ENCODE results near the gene SRXN1. TPM values are rescaled to one million over a fixed set of nuclear protein-coding genes. Genes with fewer than 3 reads are reported as not detected.
A peak's percentile ranks its signal among the peaks of the same experiment; 100 is the strongest.
"Not testable (repeated sequence)": the region's sequence is repeated elsewhere in the genome, so short reads cannot be mapped to it uniquely, and the experiment has no call there.

SRXN1 gene
- total RNA-seq, 1 donor, result 8.1 TPM

GRCh38 chr20:655726-656624 is 3.0 kb upstream of the SRXN1 start:
- DNase-seq (ENCODE audit: low read depth in 2 of 3, low spot score in 2 of 3), result no peak

GRCh38 chr20:654417-654750 is 1.4 kb upstream of the SRXN1 start:
- DNase-seq (ENCODE audit: low read depth in 2 of 3, low spot score in 2 of 3), result no peak

GRCh38 chr20:653590-654416 is 803 bp upstream of the SRXN1 start:
- DNase-seq (ENCODE audit: low read depth in 2 of 3, low spot score in 2 of 3), result no peak

DNA sequence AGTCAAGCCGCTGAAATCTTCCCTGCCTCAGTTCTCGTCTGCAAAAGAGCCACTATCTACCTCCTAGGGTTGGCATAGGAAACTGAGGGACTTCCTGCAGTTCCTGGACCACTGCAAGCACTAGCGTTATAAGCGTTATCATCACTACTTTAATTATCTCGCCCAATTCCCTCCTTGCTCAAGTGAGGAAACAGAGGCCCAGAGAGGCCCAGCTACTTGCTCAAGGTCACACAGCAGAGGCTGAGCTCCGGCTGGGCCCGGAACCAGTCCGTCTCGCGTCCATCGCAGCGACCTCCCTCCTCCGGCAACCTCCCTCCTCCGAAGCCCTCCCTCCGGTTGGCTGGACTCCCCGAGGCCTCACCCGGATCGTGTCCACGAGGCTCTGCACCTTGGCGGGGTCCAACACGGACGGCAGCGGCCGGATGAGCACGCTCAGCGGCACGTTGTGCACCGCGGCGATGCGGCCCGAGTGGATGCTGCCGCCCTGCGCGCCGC is 338 bp downstream of the SRXN1 start:
- DNase-seq (ENCODE audit: low read depth in 2 of 3, low spot score in 2 of 3), result no peak

DNA sequence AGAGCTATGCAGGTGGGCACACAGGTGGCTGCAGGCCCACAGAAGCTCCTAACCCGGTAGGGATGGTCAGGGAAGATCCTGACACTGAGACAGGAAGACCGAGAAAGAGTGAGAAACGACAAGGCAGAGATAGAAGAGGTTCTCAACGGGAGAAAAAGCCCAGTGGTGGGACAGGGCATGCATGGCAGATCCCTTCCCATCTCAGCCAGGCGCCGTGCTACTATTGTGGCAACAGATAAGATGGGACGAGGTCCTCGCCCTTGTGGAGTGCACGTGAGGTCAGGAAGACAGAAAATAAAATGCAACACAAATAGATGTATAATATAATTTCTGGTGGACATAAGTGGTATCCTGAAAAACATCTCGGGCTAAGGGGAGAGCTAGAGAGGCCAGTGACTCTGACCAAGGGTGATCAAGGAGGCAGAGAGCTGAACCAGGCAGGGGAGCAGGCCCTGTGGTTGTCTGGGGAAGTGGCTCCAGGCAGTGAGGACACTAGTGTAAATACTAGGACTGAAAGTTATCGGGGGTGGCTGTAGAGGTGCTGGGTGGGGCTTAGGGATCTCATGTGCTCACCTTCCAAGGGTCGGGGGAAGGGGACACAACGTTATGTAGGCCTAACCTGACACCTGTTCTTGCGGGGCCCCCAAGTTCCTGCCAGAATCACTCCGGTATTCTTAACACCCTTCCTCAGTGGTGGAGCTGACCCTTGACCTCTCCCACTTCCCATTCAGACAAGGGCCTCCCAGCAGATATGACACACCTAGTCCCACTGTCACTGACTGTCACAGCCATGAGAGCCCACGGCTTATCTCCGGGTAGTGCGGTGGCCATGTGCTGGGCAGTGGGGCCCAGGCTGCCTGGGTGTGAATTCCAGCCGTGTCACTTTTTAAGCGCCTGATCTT is 1.0 kb downstream of the SRXN1 start:
- no peak for DNase-seq (ENCODE audit: low read depth in 2 of 3, low spot score in 2 of 3)

- no peak for DNase-seq (ENCODE audit: low read depth in 2 of 3, low spot score in 2 of 3)
Observed at GRCh38 chr20:650954-651353, 2.0 kb downstream of the SRXN1 start.

DNA sequence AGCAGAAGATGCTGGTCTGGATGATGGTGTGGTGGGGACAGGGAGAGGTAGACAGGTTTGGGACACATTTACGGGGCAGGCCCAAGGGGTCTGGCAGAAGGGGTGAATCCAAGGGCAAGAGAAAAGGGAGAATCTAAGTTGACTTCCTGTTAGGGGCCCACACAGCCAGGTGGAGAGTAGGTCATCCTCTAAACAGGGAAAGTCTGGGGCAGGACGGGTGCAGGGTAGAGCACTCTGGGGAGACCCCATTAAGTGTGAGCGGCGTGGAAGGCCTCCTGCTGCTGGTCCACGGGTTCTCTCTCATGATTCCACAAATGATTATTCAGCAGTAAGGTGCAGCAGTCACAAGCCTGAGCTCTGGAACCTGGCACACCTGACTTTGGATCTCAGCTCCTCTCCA is 2.7 kb downstream of the SRXN1 start:
- no peak for DNase-seq (ENCODE audit: low read depth in 2 of 3, low spot score in 2 of 3)

DNA sequence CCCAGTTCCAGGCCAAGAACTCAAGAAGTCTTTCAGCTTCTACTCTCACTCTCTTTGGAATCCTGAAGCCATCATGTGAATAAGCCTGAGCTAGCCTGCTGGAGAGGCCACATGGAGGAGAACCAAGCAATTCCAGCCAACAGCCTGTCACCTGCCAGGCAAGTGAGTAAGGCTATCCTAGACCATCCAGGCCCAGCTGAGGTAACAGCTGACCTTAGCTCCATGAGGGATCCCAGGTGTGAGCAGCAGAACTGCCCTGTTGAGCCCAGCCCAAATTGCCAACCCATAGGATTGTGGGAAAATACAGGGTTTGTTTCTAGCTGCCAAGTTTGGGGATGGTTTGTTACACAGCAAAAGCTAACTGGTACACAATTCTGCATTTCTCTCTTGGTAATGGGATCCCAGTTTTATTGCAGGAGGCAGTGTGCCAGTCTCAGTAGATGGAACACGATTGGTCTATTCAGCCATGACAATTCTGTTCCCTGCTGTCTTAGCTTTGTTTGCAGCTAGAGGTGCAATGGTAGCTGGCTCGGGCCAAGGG is 5.5 kb downstream of the SRXN1 start:
- DNase-seq (ENCODE audit: low read depth in 2 of 3, low spot score in 2 of 3), result no peak

DNA sequence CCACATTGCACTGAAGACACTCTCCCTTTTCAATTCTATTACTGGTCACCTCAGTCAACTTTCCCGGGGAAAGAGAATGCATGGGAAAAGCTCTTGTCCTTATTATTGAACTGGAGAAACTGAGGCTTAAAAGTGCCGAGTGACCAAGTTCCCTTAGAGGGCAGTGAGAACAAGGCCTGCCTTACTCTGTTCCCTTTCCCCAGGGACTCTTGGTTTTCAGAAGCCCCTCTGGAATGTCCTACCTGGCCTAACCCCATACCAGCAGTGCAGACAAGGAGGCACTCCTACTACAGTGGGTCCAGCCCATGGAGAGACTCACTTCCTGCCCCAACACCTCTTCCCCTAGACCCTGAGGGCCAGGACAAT is 6.1 kb downstream of the SRXN1 start:
- DNase-seq (ENCODE audit: low read depth in 2 of 3, low spot score in 2 of 3), result no peak

- DNase-seq (ENCODE audit: low read depth in 2 of 3, low spot score in 2 of 3), result no peak
Observed at GRCh38 chr20:646107-646867, 6.7 kb downstream of the SRXN1 start.

GRCh38 chr20:645318-646106 is 7.5 kb downstream of the SRXN1 start:
- peak; percentile 36 to 75 (median 74) for DNase-seq (ENCODE audit: low read depth in 2 of 3, low spot score in 2 of 3)

DNA sequence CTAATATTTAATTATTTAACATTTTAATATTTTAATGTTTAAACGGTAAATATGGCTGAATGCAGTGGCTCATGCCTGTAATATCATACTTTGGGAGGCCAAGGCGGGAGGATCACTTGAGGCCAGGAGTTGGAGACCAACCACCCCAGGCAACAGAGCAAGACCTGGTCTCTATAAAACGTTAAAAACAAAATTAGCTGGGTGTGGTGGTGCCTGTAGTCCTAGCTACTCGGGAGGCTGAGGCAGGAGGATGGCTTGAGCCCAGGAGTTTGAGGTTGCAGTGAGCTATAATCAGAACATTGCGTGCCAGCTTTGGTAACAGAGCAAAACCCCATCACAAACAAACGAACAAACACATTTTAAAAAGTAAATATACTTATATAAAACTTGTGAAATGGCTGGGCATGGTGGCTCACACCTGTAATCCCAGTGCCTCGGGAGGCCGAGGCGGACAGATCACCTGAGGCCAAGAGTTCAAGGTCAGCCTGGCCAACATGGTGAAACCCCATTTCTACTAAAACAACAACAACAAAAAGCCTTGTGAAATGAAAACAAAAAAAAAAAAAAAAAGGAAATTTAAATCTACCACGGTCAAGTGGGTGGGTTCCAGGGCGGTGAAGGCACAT is 8.2 kb downstream of the SRXN1 start:
- DNase-seq (ENCODE audit: low read depth in 2 of 3, low spot score in 2 of 3), result no peak

DNA sequence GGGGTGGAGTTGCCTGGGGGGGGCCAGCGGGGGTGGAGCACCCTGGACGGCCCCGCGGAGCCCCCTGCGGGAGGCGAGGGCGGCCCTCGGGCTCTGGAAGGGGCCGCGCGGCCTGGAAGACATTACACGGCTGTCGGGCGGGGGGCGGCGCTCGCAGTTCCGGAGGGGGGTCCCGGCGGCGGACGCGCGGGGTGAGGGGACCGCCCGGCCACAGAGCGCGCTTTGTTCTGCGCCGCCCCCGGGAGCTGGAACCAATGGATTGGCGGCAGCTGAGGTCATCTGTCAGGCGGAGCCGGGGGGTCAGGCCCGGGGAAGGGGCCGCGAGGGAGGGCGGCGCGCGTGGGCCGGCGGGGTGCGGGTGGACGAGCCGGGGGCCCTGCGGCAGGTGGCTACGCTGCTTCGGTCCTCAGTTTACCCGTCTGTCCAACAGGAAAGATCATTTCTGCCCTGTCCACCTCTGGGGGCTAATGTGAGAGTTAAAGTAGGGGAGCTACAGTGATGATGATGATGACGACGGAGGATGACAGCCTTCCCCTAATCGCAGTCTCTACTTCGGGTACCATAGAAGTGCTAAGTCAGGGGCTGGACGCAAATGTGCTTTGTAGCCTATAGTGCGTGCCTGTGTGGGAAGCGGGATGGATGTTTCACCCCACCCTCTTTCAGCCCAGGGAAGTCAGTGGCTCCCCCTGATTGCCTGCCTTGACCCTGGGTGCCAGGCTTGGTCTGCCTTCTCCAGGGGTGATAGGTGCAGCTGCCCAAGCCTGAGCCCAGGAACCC is 10.4 kb downstream of the SRXN1 start:
- peak in 1 of 3 donors; percentile 48 for DNase-seq (ENCODE audit: low read depth in 2 of 3, low spot score in 2 of 3)

DNA sequence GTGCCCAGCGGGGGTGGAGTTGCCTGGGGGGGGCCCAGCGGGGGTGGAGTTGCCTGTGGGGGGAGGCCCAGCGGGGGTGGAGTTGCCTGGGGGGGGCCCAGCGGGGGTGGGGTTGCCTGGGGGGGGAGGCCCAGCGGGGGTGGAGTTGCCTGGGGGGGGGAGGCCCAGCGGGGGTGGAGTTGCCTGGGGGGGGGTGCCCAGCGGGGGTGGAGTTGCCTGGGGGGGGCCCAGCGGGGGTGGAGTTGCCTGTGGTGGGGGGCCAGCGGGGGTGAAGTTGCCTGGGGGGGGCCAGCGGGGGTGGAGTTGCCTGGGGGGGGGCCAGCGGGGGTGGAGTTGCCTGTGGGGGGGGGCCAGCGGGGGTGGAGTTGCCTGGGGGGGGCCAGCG is 11.0 kb downstream of the SRXN1 start:
- not testable (repeated sequence) for DNase-seq (ENCODE audit: low read depth in 2 of 3, low spot score in 2 of 3)

DNA sequence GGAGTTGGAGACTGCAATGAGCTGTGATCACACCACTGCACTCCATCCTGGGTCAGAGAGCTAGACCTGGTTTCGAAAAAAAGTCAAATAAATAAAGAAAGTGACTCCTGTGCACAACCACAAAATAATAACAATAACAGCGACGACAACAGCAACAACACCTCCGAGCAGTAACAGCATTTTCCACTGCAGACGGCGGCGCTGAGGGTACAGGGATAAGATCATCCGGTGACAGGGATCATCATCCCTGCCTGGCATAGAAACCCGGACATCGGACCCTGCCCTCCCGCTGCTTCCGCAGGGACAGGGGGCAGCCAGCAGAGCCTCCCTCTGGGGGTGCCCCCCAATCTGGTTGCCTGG is 11.5 kb downstream of the SRXN1 start:
- DNase-seq (ENCODE audit: low read depth in 2 of 3, low spot score in 2 of 3), result peak in 1 of 3 donors; percentile 33

DNA sequence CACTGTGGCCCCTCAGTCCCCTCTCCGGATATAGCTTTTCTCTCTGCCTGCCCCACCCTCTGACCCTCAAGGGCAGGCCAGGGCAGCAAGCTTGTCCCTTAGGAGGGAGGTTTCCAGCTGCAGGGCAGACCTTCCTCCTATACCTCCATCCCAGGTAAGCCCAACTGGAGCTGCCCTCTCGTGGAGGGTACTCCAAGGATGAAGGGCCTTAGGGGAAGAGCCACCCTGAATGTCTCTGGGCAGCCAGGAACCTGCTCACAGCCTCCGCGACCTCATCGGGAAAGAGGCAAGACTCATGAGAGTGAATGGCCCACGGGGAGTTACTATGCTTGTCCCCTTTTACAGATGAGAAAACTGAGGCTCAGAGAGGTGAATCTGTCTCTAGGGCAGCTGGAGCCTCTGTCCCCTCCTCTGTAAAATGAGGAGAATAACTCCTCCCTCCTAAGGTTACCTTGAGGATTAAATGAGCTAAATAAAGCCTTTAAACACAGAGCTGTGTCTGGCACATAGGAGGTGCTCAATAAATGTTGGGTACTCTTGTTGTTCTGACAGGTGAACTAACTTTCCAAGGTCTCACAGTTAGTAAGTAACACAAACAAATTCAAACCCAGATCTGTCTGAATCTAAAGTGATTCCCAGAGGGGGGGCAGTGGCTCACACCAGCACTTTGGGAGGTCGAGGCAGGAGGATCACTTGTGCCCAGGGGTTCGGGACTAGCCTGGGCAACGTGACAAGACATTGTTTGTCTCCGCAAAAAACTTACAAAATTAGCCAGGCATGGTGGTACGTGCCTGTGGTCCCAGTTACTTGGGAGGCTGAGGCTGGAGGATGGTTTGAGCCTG is 12.1 kb downstream of the SRXN1 start:
- no peak for DNase-seq (ENCODE audit: low read depth in 2 of 3, low spot score in 2 of 3)

GRCh38 chr20:638579-638978 is 14.4 kb downstream of the SRXN1 start:
- no peak for DNase-seq (ENCODE audit: low read depth in 2 of 3, low spot score in 2 of 3)

All from hematopoietic multipotent progenitor cell (in vitro differentiated cells).